ENCODE data around the gene FARP2.

DNA sequence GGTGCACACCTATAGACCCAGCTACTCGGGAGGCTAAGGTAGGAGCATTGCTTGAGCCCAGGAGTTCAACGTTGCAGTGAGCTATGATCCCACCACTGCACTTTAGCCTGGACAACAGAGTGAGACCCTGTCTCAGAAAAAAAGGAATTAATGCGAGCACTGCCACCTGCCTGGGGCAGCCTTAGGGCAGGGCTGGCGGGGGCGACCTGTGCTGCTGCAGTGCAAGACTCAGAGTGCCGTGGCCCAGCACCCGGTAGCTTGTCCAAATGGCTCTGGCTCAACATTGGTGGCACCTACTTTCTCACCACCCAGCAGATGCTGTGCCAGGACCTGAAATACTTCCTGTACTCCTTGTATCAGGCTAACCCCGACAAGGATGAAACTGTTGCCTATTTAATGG lies 122.1 kb downstream of the FARP2 start:
- no peak for TF ChIP-seq POLR2A (IDR thresholded peaks at IDR 0.05)
- TF ChIP-seq, protein P1, sequence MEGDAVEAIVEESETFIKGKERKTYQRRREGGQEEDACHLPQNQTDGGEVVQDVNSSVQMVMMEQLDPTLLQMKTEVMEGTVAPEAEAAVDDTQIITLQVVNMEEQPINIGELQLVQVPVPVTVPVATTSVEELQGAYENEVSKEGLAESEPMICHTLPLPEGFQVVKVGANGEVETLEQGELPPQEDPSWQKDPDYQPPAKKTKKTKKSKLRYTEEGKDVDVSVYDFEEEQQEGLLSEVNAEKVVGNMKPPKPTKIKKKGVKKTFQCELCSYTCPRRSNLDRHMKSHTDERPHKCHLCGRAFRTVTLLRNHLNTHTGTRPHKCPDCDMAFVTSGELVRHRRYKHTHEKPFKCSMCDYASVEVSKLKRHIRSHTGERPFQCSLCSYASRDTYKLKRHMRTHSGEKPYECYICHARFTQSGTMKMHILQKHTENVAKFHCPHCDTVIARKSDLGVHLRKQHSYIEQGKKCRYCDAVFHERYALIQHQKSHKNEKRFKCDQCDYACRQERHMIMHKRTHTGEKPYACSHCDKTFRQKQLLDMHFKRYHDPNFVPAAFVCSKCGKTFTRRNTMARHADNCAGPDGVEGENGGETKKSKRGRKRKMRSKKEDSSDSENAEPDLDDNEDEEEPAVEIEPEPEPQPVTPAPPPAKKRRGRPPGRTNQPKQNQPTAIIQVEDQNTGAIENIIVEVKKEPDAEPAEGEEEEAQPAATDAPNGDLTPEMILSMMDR (IDR thresholded peaks at IDR 0.05) = no peak

Measured in heart left ventricle (tissue), 13 donors.